ENCODE results near the gene ANKRD60. TPM values are rescaled to one million over a fixed set of nuclear protein-coding genes. Genes with fewer than 3 reads are reported as not detected.
A peak's percentile ranks its signal among the peaks of the same experiment; 100 is the strongest.

The ANKRD60 gene
- polyA plus RNA-seq (2011; rRNA removed) = not detected in 2 replicates
- polyA minus RNA-seq (2011; rRNA and poly(A)+ RNA removed) = not detected in 2 replicates

DNA sequence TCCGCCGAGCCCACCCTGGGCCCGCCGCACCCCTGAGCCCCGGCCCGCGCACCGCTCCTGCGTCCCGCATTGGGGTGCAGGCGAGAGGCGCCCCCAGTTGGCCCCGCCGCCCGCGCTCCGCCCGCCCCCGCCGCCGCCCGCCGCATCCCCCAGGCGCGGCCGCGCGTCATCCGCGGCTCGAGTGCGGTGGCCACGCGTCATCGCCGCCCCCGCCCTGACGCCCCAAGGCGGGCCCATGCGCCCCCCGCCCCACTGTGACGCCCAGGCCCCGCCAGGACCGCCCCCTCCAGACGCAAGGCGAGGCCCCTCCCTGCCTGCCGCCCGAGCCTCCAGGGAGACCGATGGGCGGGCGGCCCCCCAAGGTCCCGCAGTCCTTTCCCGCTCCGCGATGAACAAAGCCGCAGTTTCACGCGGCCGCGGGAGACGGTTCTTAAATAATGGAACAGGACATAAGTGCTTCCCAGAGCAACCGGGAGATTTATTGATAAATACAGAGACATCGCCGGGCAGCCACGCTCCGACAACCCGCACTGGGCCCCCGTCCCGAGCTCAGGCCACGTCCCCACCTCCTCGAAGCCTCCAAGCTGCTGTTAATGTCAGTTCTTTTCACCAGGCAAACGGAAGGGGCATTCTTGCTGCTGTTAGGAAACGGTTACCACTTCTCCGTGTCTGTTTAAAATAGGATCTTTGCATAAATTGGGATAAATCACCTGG is at the start of gene ANKRD60:
Gene ANKRD60, minus strand, starts transcription at position 170 of the 714 bp plus-strand sequence. Its CDS starts 0 bp downstream, at position 170.
- POLR2A ChIA-PET = no interaction called here
- Histone ChIP-seq H3K36me3 (ENCODE audit: control insufficient read depth, insufficient read depth, low read length) (no peaks in the 10 kb centered on the region), H3K4me3 (ENCODE audit: low read depth, low read length) (peak within 1 kb of the TSS; percentile 29), H3K27me3 (ENCODE audit: control insufficient read depth, insufficient read depth, low read length) (peaks cover 26% of the 10 kb centered on the region)
- CTCF ChIA-PET = no interaction called here
- TF ChIP-seq, protein P1, sequence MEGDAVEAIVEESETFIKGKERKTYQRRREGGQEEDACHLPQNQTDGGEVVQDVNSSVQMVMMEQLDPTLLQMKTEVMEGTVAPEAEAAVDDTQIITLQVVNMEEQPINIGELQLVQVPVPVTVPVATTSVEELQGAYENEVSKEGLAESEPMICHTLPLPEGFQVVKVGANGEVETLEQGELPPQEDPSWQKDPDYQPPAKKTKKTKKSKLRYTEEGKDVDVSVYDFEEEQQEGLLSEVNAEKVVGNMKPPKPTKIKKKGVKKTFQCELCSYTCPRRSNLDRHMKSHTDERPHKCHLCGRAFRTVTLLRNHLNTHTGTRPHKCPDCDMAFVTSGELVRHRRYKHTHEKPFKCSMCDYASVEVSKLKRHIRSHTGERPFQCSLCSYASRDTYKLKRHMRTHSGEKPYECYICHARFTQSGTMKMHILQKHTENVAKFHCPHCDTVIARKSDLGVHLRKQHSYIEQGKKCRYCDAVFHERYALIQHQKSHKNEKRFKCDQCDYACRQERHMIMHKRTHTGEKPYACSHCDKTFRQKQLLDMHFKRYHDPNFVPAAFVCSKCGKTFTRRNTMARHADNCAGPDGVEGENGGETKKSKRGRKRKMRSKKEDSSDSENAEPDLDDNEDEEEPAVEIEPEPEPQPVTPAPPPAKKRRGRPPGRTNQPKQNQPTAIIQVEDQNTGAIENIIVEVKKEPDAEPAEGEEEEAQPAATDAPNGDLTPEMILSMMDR (IDR thresholded peaks at IDR 0.05; ENCODE audit: insufficient read depth, low read depth, low read length) = no peak
- DNase-seq (ENCODE audit: low read depth) = no peak

GRCh38 chr20:58277578-58278472 is 49.4 kb upstream of the ANKRD60 start:
- no peaks in the 10 kb centered on the region for H3K27me3 ChIP-seq (ENCODE audit: control insufficient read depth, insufficient read depth, low read length)
- TF ChIP-seq, protein P1 (IDR thresholded peaks at IDR 0.05; ENCODE audit: insufficient read depth, low read depth, low read length) = no peak
- POLR2A ChIA-PET = no interaction called here
- DNase-seq (ENCODE audit: low read depth) = no peak
- H3K4me3 ChIP-seq (ENCODE audit: low read depth, low read length) = no peak overlapping the region
- CTCF ChIA-PET = no interaction called here
- H3K36me3 ChIP-seq (ENCODE audit: control insufficient read depth, insufficient read depth, low read length) = no peaks in the 10 kb centered on the region

DNA sequence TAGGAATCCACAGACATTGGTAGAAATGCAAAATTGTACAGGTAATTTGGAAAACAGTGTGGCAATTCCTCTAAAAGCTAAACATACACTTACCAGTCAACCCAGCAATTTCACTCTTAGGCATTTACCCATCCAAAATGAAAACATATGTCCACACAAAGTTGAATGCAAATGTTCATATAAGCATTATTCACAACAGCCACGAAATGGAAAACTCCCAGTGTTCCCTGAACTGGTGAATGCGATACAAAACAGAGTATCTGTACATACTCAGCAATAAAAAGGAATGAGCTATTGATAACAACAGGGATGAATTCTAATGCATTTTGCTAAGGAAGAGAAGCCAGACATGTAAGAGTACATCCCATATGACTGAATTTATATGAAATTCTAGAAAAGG is 48.7 kb upstream of the ANKRD60 start:
- Histone ChIP-seq H3K27me3 (ENCODE audit: control insufficient read depth, insufficient read depth, low read length) (no peaks in the 10 kb centered on the region), H3K4me3 (ENCODE audit: low read depth, low read length) (no peak overlapping the region), H3K36me3 (ENCODE audit: control insufficient read depth, insufficient read depth, low read length) (no peaks in the 10 kb centered on the region)
- no peak for DNase-seq (ENCODE audit: low read depth)
- CTCF ChIA-PET = no interaction called here
- TF ChIP-seq, protein P1 (IDR thresholded peaks at IDR 0.05; ENCODE audit: insufficient read depth, low read depth, low read length) = no peak
- POLR2A ChIA-PET = no interaction called here

- CTCF ChIA-PET = no interaction called here
- H3K4me3 ChIP-seq (ENCODE audit: low read depth, low read length) = no peak overlapping the region
- no peaks in the 10 kb centered on the region for H3K27me3 ChIP-seq (ENCODE audit: control insufficient read depth, insufficient read depth, low read length)
- H3K36me3 ChIP-seq (ENCODE audit: control insufficient read depth, insufficient read depth, low read length) = no peaks in the 10 kb centered on the region; the same call in 1 of the 2 replicates
- TF ChIP-seq, protein P1 (IDR thresholded peaks at IDR 0.05; ENCODE audit: insufficient read depth, low read depth, low read length) = no peak
- POLR2A ChIA-PET = no interaction called here
- no peak for DNase-seq (ENCODE audit: low read depth)
Measured at GRCh38 chr20:58274384-58274783, 45.9 kb upstream of the ANKRD60 start.
